Hepatocyte (in vitro differentiated cells): ENCODE measurements around the gene KCNQ1.

Experiments used
- CTCF ChIP-seq: fragments of 200-600 bp; sonication (generic); IDR thresholded peaks from 2 replicates; pipeline ENCODE4 v1.5.1; 2016; ENCODE audit warnings: antibody characterized with exemption, mild to moderate bottlenecking; ENCODE audit not compliant: poor library complexity
- EZH2 ChIP-seq: fragments of 200-600 bp; sonication (generic); IDR thresholded peaks from 2 replicates; pipeline ENCODE4 v1.6.1; 2016; ENCODE audit warnings: antibody characterized with exemption, mild to moderate bottlenecking, borderline replicate concordance
- EZH2phosphoT487 ChIP-seq: fragments of 200-600 bp; sonication (generic); IDR thresholded peaks from one replicate; pipeline ENCODE4 v1.6.1; 2018; ENCODE audit warnings: antibody characterized with exemption, mild to moderate bottlenecking, low read depth, moderate library complexity; ENCODE audit not compliant: unreplicated experiment, severe bottlenecking

- TF ChIP-seq CTCF (no peak), EZH2 (no peak), EZH2phosphoT487 (no peak)
Observed at GRCh38 chr11:2896047-2896446, 451.2 kb downstream of the KCNQ1 start.
